ENCODE results near the gene SLC22A12. TPM values are rescaled to one million over a fixed set of nuclear protein-coding genes. Genes with fewer than 3 reads are reported as not detected.

Gene SLC22A12
- polyA plus RNA-seq, 1 of the 3 experiments (the other 2 are of a cell fraction): not detected

- WGBS (ENCODE audit: low lambda C conversion rate): 40% methylated on average over 1 of the region's 2 CpGs
- no peak for DNase-seq
- Histone ChIP-seq H3K9me3 (no peaks in the 10 kb centered on the region), H2AFZ (ENCODE audit: low read depth) (no peak overlapping the region), H3F3A (replicated peaks; ENCODE audit: insufficient read depth) (no peaks in the 10 kb centered on the region), H3K27me3 (ENCODE audit: insufficient read depth) (no peaks in the 10 kb centered on the region), H3K4me2 (no peak overlapping the region), H3K9me2 (no peaks in the 10 kb centered on the region), H3K36me3 (replicated peaks in 1 of 2; ENCODE audit: control insufficient read depth in 1 of 2, insufficient read depth in 2 of 2, low read length in 1 of 2) (no peaks in the 10 kb centered on the region), H4K20me1 (ENCODE audit: insufficient read depth) (no peaks in the 10 kb centered on the region), H3K9ac (no peak overlapping the region), H3K79me2 (ENCODE audit: insufficient read depth) (no peaks in the 10 kb centered on the region), H3K4me3 (ENCODE audit: low read depth in 2 of 2, low read length in 1 of 2) (no peak overlapping the region), H3K4me1 (ENCODE audit: control insufficient read depth in 1 of 2, insufficient read depth in 2 of 2, low read depth in 1 of 2, low read length in 1 of 2) (peaks cover 0 to 3% of the 10 kb centered on the region in 2 experiments; a peak in 1 of 4 replicates), H3K27ac (ENCODE audit: low read depth in 2 of 2, low read length in 1 of 2) (no peak overlapping the region)
- TF ChIP-seq YY1 (IDR thresholded peaks at IDR 0.05; ENCODE audit: low read depth) (no peak), RAD21 (IDR thresholded peaks at IDR 0.05; ENCODE audit: low read length) (no peak), EZH2phosphoT487 (IDR thresholded peaks at IDR 0.05; ENCODE audit: borderline replicate concordance, low read depth) (no peak), RFX5 (IDR thresholded peaks at IDR 0.05; ENCODE audit: low read length) (no peak), TCF12 (IDR thresholded peaks at IDR 0.05) (no peak), NFIC (IDR thresholded peaks at IDR 0.05; ENCODE audit: borderline replicate concordance) (no peak), SIN3A (IDR thresholded peaks at IDR 0.05; ENCODE audit: borderline replicate concordance, low read depth, low read length) (no peak), MXI1 (IDR thresholded peaks at IDR 0.05; ENCODE audit: low read depth, low read length) (no peak), EP300 (IDR thresholded peaks at IDR 0.05; ENCODE audit: borderline replicate concordance in 1 of 2, low read depth in 1 of 2, low read length in 1 of 2) (no peak), USF2 (IDR thresholded peaks at IDR 0.05; ENCODE audit: borderline replicate concordance, low read depth, low read length) (no peak), JUND (IDR thresholded peaks at IDR 0.05) (no peak), NRF1 (IDR thresholded peaks at IDR 0.05; ENCODE audit: low read depth, low read length) (no peak), FOXM1 (IDR thresholded peaks at IDR 0.05; ENCODE audit: low read depth) (no peak), SMC3 (IDR thresholded peaks at IDR 0.05; ENCODE audit: low read depth, low read length) (no peak)
- CTCF ChIA-PET: interaction anchor here (1.1 to 2.2 kb wide), 3 partner anchors 10 to 41 kb away, joined by 3 to 9 read pairs (median 3); no protein-coding TSS in a partner anchor
- POLR2A ChIA-PET: interaction anchor here (0.9 kb wide), 1 partner anchor 10 kb away, joined by 3 read pairs; no protein-coding TSS in a partner anchor
Observed at GRCh38 chr11:64611176-64611575, 20.2 kb downstream of the SLC22A12 start.

GRCh38 chr11:64611869-64612646 is 21.0 kb downstream of the SLC22A12 start:
- ChIA-PET POLR2A (interaction anchor here (0.9 kb wide), 1 partner anchor 9 kb away, joined by 3 read pairs; no protein-coding TSS in a partner anchor), CTCF (interaction anchor here (1.1 to 2.2 kb wide), 2 partner anchors 39 to 40 kb away, joined by 3 to 9 read pairs; no protein-coding TSS in a partner anchor)
- Histone ChIP-seq H3K27ac (ENCODE audit: low read depth in 2 of 2, low read length in 1 of 2) (no peak overlapping the region), H3K79me2 (ENCODE audit: insufficient read depth) (no peaks in the 10 kb centered on the region), H3K9me2 (no peaks in the 10 kb centered on the region), H3K9me3 (no peaks in the 10 kb centered on the region), H2AFZ (ENCODE audit: low read depth) (no peak overlapping the region), H3F3A (replicated peaks; ENCODE audit: insufficient read depth) (no peaks in the 10 kb centered on the region), H3K27me3 (ENCODE audit: insufficient read depth) (no peaks in the 10 kb centered on the region), H3K36me3 (replicated peaks in 1 of 2; ENCODE audit: control insufficient read depth in 1 of 2, insufficient read depth in 2 of 2, low read length in 1 of 2) (no peaks in the 10 kb centered on the region), H3K4me3 (ENCODE audit: low read depth in 2 of 2, low read length in 1 of 2) (no peak overlapping the region), H3K4me2 (no peak overlapping the region), H3K9ac (no peak overlapping the region), H3K4me1 (ENCODE audit: control insufficient read depth in 1 of 2, insufficient read depth in 2 of 2, low read depth in 1 of 2, low read length in 1 of 2) (peaks cover 0 to 3% of the 10 kb centered on the region in 2 experiments; a peak in 1 of 4 replicates), H4K20me1 (ENCODE audit: insufficient read depth) (no peaks in the 10 kb centered on the region)
- TF ChIP-seq FOSL2 (IDR thresholded peaks at IDR 0.05; ENCODE audit: borderline replicate concordance, low read depth) (no peak), JUND (IDR thresholded peaks at IDR 0.05) (no peak), ELF1 (IDR thresholded peaks at IDR 0.05) (no peak), SIN3A (IDR thresholded peaks at IDR 0.05; ENCODE audit: borderline replicate concordance, low read depth, low read length) (no peak), NRF1 (IDR thresholded peaks at IDR 0.05; ENCODE audit: low read depth, low read length) (no peak), SMC3 (IDR thresholded peaks at IDR 0.05; ENCODE audit: low read depth, low read length) (no peak), RAD21 (IDR thresholded peaks at IDR 0.05; ENCODE audit: low read length) (no peak)
- 44% methylated on average over 7 of the region's 11 CpGs for WGBS (ENCODE audit: low lambda C conversion rate)
- no peak for DNase-seq
